Kasumi-1 (cell line): Measurements from ENCODE around the gene TMEM167B.
A peak's percentile ranks its signal among the peaks of the same experiment; 100 is the strongest.
"Not testable (repeated sequence)": the region's sequence is repeated elsewhere in the genome, so short reads cannot be mapped to it uniquely, and the experiment has no call there.

ENCODE experiments used
- DNase-seq, 2 experiments: peaks; one replicate each; lab custom pipeline; 2025; lab: John Stamatoyannopoulos, UW

The TMEM167B gene

DNA sequence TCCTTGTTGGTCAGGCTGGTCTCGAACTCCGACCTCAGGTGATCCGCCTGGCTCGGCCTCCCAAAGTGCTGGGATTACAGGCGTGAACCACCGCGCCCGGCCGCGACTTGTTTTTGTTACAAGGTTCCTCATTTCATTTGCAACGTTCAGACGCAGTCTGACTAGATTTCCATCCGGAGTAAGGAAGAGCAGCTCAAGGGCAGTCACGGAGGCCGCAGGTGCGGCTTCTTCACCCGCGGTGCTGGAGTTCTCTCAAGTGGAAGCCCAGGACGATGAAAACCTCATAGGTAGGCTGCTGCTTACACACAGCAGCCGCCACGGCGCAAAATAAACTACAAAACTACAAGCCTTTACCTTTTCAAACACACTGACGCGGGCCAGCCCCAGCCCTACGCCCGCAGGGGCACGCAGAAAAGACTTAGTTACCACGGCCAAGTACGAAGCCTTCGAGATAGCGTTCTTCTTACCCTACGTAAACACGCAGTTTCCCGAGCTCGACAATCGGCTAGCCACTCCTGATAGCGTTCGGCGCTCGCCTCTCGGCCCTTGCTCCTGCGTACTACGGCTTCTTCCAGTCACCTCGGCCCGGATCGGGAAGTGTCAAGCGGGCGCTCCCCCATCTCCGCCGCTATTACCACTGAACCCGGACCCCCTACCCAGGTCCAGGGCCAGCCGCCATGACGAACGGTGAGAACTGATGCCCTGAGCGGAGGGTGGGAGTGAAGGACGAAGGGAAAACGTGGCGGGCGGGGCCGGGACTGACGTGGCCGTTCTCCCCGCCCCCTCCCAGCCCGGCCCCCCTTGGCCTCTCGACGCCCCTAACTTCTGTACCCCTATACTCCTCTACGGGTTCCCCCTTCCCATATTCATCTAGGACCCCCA is at the start of gene TMEM167B:
TSS of gene TMEM167B (plus strand) at position 569 of the 882 bp plus-strand sequence. CDS start at position 678, 109 bp downstream.
- DNase-seq: peak; percentile 96 to 98

DNA sequence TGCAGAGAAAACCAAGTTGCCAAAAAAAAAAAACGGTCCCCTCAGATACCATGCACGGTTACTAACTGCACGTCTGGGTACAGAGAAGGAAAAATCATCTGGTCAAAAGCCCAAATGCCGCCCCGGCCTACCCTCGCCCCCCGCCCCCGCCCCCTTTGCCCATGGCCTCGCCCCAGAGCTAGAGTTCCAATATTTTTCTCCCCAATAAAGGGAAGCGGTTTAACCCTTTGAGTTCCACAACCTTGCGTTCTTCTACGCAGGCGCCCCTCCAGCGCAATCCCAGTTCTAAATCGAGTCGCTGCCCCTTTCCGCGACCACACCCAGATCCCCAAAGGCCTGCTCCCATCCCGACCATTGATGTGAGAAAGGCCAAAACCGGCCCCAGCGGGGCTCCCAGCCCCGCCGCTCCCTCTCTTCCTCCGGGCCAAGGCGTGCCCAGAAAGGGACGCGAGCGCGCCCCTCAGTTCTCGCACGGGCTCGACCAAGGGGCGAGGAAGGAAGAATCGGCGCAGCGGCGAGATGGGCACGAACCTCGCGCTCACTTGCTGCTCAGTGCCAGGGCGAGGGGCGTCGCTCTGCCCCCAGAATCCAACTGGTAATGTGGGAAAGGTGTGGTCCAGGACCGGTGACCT is 49.5 kb upstream of the TMEM167B start:
- peak; percentile 49 for DNase-seq

DNA sequence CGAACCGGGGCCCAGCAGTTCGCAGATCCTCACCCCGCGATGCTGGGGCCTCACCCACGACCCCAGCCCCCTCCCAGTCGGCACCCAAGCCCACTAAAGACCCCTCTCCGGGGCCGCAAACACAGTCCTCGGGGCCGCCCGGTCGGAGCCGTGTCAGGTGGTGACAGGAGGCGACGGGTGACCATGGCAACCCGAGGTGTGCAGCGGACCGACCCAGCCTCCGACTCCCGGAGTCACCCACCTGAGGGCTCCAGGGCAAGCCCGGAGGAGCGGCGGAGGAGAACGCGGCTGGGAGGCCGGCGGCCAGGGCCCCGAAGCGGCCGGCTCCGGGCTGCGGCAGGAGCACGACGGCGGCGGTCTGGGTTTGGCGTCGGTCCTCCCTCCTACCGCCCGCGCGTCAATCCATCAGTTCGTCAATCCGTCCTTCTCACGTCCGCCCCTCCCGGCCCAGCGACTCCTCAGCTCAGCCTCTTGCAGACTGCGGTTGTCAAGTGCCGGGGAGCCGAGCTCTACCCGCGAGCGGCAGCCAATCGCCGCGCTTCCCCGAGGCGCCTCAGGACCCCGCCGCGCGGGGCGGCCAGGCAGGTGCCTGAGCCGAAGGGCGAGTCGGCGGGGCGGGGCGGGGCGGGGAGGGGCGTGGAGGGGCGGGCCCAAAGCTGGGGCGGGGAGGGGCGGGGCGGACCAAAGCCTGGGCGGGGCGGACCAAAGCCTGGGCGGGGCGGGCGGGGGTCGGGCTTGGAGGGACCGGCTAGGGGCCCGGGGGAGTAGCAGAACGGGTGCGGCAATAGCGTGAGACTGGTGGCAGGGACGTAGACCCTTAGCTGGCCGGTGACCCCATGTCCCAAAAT is 48.7 kb upstream of the TMEM167B start, which contains the start of gene WDR47:
TSS of gene WDR47 (minus strand) at position 482 of the 848 bp plus-strand sequence. CDS start 18,590 bp downstream, outside the sequence.
- peak; percentile 95 for DNase-seq

DNA sequence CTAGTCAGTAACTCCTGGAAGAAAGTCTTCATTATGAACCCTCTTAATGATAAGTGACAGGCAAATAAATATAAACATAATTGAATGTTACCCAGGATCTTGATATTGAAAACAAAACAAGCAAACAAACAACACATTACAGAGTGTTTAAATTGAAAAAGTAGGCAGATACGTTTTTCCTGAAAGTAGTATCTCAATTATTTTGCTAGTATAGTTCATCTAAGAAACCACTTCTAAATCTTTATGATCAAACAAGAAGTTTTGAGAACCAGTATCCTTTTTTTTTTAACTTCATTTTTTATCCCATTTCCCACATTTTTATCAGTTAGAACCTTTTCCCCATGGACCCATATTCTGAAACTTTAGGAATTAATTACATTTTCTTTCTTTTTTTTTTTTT is 45.0 kb upstream of the TMEM167B start:
- DNase-seq: no peak

DNA sequence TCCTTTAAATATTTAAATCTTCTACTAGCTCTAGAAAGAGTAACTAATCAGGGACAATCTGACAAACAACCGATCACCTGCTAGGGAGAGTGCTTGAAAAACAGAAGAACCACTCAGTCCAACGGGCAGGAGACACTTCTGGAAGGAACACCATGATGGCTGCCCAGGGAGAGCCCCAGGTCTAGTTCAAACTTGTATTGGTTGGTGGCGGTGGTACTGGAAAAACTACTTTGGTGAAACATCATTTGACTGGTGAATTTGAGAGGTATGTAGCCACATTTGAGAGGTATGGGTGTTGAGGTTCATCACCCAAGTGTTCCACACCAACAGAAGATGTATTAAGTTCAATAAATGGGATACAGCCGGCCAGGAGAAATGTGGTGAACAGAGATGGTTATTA is 43.9 kb upstream of the TMEM167B start:
- DNase-seq: no peak

DNA sequence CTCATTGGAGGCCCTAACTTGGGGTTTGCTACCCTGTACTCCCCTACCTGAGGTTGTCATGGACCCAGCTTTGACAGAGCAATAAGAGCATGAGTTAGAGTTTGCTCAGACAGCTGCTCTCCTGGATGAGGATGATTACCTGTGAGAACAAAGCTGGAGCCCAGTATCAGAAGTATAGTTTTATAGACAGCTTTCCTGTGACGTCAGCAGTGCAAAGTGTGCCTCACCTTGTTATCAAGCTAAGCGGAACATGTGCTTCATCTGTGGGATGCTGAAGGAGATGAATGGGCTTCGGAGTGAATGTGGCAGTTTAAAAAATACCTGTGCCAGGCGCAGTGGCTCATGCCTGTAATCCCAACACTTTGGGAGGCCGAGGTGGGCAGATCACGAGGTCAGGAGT is 43.2 kb upstream of the TMEM167B start:
- no peak for DNase-seq

DNA sequence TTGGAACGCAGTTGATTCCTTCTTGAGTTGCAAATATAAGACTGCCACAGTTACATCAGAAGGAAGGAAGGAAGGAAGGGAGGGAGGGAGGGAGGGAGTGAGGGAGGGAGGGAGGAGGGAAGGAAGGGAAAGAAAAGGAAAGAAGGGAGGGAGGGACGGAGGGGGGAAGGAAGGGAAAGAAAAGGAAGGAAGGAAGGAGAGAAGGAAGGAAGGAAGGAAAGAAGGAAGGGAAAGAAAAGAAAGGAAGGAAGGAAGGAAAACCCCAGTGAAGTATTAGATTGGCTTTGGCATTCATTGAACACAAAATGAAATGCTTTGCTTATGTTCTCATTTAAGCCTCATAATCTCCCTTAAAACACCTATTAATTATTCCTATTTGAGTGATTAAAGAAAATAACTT is 42.2 kb upstream of the TMEM167B start:
- no peak for DNase-seq

DNA sequence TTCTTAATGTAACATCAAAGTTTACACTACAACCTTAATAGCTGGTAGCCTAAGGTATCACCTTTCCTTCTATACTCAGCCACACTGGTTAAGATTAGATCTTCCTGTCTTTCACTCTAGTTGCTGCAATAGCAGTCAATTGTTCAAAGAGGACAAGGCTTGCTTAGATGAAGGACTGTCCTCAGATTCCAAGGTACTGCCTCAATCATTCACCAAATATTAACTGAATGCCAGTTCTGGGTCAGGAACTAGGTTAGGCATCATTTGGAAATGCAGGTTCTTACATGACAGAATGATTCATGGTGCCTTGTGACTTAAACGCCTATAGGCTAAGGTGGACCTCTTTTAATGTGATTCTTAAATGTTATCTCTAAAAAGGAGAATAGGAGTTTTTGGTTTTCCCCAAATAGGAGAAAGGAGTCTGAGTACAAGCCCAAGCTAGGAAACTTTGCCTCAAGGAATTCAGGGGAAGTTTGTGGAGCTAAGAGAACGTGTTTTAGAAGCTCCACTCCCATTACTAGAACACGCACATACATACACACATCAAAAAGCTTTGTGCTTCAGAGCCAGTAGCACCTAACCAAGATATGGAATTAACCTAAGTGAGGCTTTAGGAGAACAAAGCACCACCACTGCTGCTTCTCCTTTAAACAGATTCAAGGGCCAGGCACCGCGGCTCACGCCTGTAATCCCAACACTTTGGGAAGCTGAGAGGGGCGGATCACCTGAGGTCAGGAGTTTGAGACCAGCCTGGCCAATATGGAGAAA is 40.2 kb upstream of the TMEM167B start:
- no peak for DNase-seq

DNA sequence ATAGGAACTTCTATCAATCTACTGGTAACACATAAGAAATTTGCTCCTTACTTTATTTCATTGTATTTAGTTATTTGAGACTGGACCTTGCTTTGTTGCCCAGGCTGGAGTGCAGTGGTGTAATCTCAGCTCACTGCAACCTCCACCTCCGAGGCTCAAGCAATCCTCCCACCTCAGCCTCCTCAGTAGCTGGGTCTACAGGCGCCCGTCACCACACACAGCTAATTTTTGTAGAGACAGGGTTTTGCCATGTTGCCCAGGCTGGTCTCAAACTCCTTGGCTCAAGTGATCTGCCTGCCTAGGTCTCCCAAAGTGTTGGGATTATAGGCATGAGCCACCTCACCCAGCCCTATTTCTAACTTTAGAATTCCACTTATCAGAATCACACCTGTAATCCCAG is 38.4 kb upstream of the TMEM167B start:
- not testable (repeated sequence) for DNase-seq

DNA sequence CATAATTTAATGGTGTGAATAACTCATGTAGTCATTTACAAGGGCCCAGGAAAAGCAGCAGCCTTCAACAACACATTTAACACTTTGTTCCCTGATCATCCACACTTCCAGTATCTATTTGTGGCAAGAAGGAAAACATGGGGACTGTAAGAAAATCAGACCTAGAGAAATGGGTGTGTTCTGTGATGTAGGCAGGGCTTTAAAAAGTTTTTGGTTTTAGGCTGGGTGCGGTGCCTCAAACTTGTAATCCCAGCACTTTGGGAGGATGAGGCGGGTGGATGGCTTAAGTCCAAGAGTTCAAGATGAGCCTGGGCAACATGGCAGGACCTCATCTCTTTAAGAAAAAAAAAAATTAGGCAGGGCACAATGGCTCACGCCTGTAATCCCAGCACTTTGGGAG is 34.5 kb upstream of the TMEM167B start:
- no peak for DNase-seq

DNA sequence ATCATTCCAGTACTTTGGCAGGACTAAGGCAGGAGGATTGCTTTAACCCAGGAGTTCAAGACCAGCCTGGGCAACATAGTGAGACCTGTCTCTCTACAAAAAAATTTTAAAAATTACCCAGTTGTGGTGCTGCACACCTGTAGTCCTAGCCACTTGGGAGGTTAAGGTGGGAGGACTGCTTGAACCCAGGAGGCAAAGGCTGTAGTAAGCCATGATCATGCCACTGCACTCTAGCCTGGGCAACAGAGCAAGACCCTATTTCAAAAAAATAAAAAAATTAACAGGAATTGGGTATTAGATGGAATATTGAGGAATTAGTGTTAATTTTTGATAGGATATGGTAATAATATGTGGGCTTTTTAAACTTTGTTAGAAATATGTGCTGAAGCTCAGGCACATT is 31.5 kb upstream of the TMEM167B start:
- no peak for DNase-seq

DNA sequence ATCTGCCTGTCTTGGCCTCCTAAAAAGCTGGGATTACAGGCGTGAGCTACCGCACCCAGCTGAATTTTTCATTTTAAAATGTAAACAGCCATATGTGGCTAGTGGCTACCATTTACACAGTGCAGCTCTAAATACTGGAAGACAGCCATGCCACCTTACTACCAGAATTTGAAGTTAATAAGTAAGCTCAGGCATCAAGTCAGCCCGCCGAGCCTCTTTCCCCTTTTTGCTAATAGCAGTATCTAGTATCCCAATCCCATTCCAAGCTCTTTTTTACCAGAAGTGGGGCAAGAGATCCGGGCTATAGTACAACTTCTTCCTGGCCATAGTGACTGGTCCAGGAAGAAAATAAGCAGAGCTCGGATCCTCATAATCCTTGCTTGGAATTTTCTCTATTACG is 29.9 kb upstream of the TMEM167B start:
- no peak for DNase-seq

DNA sequence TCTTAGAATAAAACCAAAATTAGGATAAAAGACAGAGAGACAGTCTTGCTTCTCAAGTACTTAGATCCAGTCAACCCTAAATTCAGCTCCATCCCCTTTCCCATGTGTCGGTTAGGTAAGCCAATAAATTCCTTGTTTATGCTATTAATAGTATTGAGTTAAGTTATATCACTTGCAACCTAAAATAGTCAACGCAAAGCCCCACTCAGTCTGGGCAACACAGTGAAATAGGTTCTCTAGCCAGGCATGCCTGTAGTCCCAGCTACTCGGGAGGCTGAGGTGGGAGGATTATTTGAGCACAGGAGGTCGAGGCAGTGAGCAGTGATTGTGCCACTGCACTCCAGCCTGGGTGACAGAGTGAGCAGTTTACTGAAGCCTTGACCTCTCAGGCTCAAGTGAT is 29.4 kb upstream of the TMEM167B start:
- DNase-seq: no peak

DNA sequence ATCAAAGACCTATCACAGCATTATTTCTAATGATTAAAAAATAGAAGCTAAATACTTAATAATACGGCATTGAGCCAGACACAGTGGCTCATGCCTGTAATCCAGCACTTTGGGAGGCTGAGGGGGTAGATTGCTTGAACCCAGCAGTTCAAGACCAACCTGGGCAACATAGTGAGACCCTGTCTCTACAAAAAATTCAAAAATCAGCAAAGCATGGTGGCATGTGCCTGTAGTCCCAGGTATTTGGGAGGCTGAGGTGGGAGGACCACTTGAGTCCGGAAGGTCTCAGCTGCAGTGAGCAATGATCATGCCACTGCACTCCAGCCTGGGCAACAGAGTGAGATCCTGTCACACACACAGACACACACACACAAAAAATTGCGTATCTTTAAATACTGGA is 25.4 kb upstream of the TMEM167B start:
- DNase-seq: no peak

DNA sequence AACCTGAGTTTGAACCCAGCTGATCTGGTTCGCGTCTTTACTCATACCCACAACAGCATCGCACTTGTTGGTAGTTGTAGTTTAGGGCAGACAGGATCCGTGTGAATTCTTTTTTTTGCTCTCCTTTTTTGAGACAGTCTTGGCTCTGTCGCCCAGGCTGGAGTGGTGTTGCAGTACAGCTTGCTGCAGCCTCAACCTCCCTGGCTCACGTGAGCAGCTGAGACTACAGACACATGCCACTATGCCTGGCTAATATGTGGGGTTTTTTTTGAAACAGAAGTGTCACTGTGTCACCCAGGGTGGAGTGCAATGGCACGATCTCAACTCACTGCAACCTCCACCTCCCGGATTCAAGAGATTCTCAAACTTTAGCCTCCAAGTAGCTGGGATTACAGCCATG is 22.7 kb upstream of the TMEM167B start:
- no peak for DNase-seq

DNA sequence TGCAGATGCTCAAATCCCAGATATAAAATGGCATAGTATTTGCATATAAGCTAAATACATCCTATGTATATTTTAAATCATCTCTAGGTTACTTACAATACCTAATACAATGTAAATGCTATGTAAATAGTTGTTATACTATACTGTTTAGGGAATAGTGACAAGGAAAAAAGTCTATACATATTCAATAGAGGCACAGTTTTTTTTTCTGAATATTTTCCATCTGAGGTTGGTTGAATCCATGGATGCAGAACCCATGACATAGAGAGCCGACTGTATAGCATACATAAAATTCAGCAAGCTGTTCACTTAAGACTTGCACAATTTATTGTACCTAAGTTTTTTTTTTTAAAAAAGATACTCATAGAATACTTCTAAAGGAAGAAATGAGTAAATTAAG is 21.3 kb upstream of the TMEM167B start:
- no peak for DNase-seq

DNA sequence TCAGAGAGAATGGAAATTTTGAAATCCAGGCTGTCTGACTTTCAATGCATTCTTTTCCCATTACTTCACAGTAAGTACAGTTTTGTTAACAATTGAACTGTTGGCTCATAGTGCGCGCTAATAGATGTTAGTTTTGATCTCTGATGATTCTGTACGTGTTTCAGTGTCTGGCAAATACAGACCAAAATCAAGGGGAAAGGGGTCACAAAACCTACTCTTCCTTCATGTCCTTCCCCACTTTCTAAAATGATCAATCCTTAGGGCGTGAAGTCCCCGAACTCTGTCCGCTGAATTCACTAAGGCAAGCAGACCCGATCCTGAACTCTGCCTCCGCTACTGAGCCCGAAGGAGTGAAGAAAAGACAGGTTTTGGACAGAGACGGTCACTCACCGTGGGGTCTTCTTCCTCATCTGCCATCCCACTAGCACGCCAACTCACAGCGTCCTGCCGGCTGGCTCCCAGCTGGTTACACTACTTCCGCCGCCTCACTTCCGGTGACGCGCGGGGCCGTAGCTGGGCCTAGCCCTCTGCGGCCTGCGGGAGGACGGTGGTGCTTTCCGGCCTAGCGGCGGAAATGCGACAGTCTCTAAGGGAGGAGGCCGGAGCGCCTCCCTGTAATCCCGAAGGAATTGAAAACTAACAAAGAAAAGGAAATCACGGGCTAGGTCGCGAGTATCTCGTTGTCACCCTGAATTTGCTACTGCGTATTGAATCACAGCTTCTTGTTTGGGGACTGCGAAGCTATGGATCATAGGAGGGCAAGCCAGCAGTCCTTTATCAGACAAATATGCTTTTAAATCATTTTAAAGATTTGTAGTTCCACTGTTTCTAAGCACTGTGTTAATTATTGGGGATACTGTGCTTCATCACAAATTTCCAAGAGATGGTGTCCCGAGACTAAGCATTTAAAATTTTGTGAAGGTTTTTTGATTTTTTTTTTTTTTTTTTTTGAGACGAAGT is 14.8 kb upstream of the TMEM167B start, which contains the start of gene TAF13:
TSS of gene TAF13 (minus strand) at position 473 of the 960 bp plus-strand sequence. CDS start at position 417, 56 bp downstream.
- peak; percentile 91 to 93 for DNase-seq

DNA sequence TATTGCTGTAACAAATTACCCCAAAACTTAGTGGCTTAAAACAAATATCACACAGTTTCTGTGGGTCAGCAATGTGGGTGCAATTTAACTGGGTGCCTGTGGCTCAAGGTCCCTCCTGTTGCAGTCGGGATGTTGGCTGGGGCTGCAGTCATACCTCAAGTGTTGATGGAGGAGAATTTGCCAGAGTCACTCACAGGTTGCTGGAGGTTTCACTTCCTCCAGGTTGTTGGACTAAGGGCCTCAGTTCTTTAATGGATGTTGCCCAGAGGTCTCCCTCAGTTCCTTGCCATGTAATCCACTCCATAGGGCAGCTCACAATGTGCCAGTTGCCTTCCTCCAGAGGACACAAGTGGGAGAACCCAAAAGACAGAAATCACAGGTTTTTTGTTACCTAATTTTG is 12.2 kb upstream of the TMEM167B start:
- DNase-seq: no peak

DNA sequence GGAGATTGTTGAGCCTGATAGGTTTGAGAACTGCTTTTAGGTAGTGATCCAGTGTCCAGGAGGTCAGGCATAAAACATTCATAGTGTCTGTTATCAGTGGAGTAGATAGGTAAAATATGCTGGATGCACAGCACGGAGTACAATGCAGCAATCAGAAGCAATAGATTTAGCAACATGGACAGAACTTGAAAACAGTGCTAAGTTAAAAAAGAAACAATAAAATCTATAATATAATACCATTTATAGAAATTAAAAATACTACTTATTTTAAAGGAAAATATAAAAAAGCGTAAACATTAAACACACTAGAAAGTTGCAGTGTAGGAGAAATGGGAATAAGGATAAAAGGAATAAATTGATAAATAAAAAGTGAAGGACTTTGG is 11.3 kb upstream of the TMEM167B start:
- DNase-seq: no peak

DNA sequence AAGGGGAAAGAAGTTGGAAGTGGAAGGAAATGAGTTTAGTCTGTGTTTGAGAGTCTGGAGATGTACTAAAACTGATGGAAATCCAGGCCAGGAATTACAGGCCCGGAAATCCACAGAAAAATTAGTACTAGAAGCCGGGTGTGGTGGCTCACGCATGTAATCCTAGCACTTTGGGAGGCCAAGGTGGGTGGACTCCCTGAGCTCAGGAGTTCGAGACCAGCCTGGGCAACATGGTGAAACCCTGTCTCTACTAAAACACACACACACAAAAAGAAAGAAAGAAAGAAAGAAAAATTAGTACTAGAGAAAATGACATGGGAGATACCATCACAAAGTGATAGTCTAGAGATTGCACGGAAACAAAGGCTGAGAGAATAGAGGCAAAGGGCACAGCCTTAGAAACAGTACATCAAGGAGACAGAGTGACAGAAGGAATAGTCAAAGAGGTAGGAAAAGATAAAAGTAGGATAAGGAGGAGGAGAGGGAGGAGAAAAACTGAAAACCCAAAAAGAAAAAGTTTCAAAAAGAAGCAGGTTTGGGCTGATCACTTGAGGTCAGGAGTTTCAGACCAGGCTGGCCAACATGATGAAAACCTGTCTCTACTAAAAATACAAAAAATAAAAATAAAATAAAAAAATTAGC is 10.0 kb upstream of the TMEM167B start:
- DNase-seq: no peak
